Fibroblast of skin of scalp (primary cell): ENCODE data around the gene MS4A5.

Experiments used
- DNase-seq: peaks from one replicate; pipeline ENCODE4 v3.0.0-alpha.2; 2013

The MS4A5 gene

DNA sequence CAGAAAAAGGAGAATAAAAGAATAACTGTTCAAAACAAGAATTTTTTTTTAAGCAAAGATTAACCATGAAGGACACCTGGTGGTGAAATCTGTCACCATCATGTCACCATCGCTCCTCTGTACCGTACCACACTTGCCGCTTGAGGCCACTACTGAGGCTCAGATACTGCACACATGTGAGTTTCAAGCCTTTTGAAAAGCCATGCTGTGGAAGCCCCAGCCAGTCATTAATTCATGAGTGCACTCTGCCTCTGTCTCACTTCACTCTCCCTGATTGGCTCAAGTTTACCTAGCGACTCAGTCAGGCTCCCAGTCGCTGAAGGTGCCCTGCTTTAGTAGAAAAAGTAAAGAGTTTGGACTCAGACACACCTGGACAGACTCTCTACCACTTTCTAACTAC is 56.6 kb downstream of the MS4A5 start:
- DNase-seq = no peak

DNA sequence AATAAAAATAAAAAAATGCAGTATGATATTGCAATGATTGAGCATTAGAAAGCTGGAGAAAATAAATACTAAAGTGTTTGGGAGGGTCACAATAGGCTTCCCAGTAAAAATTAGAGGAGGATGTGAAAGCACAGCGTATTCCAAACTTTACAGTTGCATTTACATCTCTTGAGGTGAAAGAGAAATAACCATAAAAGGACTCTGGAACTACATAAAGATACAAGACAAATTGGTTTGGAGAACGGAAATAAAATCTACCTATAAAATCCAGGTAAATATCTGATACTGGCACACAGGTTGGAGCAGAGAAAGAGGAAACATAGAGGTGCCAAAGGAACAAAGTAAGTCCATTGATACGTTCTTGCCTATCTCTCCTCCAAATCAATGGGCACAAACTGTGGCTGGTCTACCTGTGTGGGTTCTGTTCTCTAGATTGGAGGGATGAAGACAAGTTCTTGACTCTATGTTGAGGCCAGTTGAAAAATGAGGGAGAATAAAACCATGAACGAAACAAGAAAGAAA is 63.2 kb downstream of the MS4A5 start, which contains the start of gene MS4A12:
TSS of gene MS4A12 (plus strand) at position 291 of the 522 bp plus-strand sequence. CDS start 4,541 bp downstream, outside the sequence.
- DNase-seq = no peak

DNA sequence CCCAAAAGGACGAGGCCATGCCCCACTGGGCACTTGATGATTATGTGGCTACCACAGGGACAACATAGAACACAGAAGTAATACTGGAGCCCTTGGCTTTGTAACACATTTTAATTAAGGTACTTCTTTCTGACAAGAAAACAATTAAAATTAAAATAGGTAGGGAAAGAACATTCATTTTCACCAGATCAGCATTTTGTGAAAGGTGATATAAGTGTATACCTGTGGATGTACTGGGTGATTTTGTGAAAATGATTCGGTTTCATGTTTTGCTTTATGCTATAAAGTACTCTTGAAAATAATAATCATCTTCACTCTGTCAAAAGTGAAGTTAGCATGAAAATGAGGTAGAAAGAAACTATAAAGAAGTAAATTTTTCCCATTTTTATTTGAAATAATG is 64.1 kb downstream of the MS4A5 start:
- no peak for DNase-seq
